Activated CD8-positive, alpha-beta T cell treated with anti-CD3 and anti-CD28 coated beads for 36 hours (primary cell): Measurements from ENCODE around the gene APOBEC2. TPM values are rescaled to one million over a fixed set of nuclear protein-coding genes. Genes with fewer than 3 reads are reported as not detected.

Experiments used
- ATAC-seq: fragments of 200-7000 bp; cut with Tn5 transposase; one replicate; pipeline ENCODE4 v1.10.0; 2021; ENCODE audit warnings: mild to moderate bottlenecking, moderate library complexity
- CTCF ChIA-PET: fragments of 350-600 bp; sonication (Branson Sonifier 250); formaldehyde crosslinking; loops from one replicate; lab custom pipeline; 2021; ENCODE audit warnings: antibody characterized with exemption; lab: Charles Lee
- POLR2A ChIA-PET: fragments of 350-600 bp; sonication (Branson Sonifier 250); formaldehyde crosslinking; loops from one replicate; lab custom pipeline; 2021; ENCODE audit warnings: antibody characterized with exemption; lab: Charles Lee
- DNase-seq: peaks from one replicate; pipeline ENCODE4 v3.0.0-alpha.2; 2020
- H3K27ac Mint-ChIP-seq: one replicate; pipeline ENCODE4 v1.8.0; 2021; ENCODE audit warnings: mild to moderate bottlenecking, mixed read lengths
- H3K27me3 Mint-ChIP-seq: one replicate; pipeline ENCODE4 v1.8.0; 2021; ENCODE audit warnings: mixed read lengths
- H3K36me3 Mint-ChIP-seq: one replicate; pipeline ENCODE4 v1.8.0; 2021; ENCODE audit warnings: low read depth, mixed read lengths
- H3K4me1 Mint-ChIP-seq: one replicate; pipeline ENCODE4 v1.8.0; 2021; ENCODE audit warnings: low read depth, mixed read lengths
- H3K4me3 Mint-ChIP-seq: one replicate; pipeline ENCODE4 v1.8.0; 2021; ENCODE audit warnings: mild to moderate bottlenecking, moderate library complexity, mixed read lengths
- H3K9me3 Mint-ChIP-seq: one replicate; pipeline ENCODE4 v1.8.0; 2021; ENCODE audit warnings: mixed read lengths
- CTCF ChIP-seq: fragments of 200-600 bp; IDR thresholded peaks from one replicate; pipeline ENCODE4 v1.8.0; 2022; ENCODE audit warnings: antibody characterized with exemption, mild to moderate bottlenecking
- intact Hi-C: fragments of 100-400 bp; cut with micrococcal nuclease; formaldehyde crosslinking; loops from one replicate; pipeline ENCODE4 v1.10.0; 2022
- total RNA-seq, 2 experiments: library from RNA; stranded (reverse); gene quantifications; one replicate each; pipeline ENCODE4 v1.2.3, GENCODE V29; 2021

APOBEC2 gene
- total RNA-seq, 2 experiments from 2014 or later, result not detected

DNA sequence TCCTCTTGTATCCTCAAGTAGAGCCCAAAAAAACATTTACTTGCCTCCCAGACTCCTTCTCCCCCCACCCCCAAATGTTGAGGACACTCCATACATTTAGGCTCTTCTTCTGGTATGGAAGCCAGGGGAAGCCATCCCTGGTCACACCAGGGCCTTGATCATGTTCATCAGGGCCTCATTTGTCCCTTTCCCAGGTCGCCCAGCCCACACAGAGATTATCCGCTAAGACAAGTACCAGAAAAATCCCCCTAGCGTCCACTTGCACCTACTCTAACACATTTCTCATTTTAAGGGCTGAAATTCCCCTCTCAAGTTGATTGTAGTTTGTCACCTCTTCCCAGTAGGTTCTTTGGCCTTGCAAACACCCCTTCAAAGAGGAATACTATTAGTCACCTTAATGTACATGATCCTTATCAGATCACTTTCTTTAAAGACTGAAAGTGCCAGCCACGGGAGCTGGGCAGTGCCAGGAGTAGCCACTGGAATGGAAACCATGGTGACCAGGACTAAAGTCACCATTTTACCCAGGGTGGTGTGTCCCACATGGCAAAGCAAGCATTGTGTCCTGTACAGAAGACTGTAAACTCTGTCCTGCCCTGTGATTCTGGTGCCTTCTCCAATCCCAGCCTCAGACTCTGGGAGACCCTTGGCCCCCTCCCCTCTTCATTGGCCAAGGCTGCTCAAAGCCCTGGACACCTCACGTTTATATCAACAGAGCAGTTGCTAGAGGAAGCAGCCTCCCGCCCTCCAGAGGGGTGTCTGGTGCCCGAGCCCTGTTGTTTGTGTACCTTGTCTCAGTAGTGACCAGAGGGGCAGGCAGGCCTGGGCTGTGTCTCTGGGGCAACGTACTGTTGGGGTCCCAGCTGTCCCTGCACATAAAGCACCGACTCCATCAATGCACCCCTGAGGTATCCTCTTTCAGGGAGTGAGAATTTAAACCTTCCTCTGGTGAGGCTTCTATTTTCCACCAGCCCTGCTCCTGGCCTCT lies 5.0 kb upstream of the APOBEC2 start:
- ATAC-seq, result no peak
- Mint-ChIP-seq H3K36me3 (peaks cover 8% of the 10 kb centered on the region), H3K27me3 (no peaks in the 10 kb centered on the region), H3K27ac (no peak overlapping the region), H3K4me1 (peaks cover 13% of the 10 kb centered on the region), H3K4me3 (no peak overlapping the region), H3K9me3 (no peaks in the 10 kb centered on the region)
- POLR2A ChIA-PET, result no interaction called here
- intact Hi-C loops, result no loop called here
- CTCF ChIA-PET, result interaction anchor here (0.7 to 4.3 kb wide), 2 partner anchors 8 to 20 kb away, joined by 3 to 20 read pairs; partner anchors contain the start of gene UNC5CL
- no peak for DNase-seq
- no peak for TF ChIP-seq CTCF

DNA sequence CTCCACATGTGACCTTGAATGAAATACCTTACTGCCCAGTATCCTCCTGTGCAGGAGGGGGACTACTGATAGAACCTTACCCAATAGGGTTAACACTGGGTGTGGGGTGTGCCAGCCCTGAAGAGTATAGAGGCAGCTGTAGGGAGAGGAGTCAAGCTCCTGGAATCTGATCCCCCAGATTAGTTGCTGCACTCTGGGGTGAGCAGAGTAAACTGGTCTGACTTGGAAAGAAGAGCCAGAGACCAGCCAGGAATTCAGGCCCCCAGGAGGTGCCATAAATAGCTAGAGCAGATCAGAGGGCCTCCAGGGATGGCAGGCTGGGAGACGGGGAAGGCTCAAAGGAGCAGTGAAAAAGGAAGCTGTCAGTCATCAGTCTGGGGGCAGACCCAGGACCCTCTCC lies 3.5 kb upstream of the APOBEC2 start:
- ATAC-seq (no peak), DNase-seq (no peak)
- peaks cover 8% of the 10 kb centered on the region for H3K36me3 Mint-ChIP-seq
- ChIA-PET POLR2A (interaction anchor here (1.4 to 1.5 kb wide), 2 partner anchors 10 to 21 kb away, joined by 3 to 5 read pairs; no protein-coding TSS in a partner anchor), CTCF (interaction anchor here (1.1 to 4.3 kb wide), 2 partner anchors 10 to 21 kb away, joined by 3 to 20 read pairs; partner anchors contain the start of gene UNC5CL)
- no peaks in the 10 kb centered on the region for H3K9me3 Mint-ChIP-seq
- no peaks in the 10 kb centered on the region for H3K27me3 Mint-ChIP-seq
- H3K27ac Mint-ChIP-seq, result no peak overlapping the region
- H3K4me3 Mint-ChIP-seq, result no peak overlapping the region
- H3K4me1 Mint-ChIP-seq, result peaks cover 13% of the 10 kb centered on the region
- no peak for TF ChIP-seq CTCF
- intact Hi-C loops, result no loop called here

DNA sequence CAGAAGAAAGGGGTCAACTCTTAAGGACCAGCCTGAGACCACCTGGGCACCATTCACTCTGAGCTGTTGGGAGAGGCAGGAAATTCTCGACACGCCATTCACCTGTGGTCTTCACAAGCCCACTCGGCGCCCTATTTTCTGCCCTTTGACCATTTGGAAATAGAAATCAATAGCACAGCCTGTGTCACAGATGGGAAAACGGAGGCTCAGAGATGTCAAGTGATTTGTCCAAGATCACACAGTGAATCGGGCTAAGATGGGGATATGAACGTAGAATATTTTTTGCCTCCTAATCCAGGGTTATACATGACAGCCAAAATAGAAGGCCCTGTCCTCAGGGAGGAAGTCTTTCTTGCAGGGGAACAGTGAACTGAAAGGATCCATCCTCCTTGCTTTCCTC lies 3.0 kb upstream of the APOBEC2 start:
- no peak for ATAC-seq
- Mint-ChIP-seq H3K36me3 (peaks cover 8% of the 10 kb centered on the region), H3K27ac (peak overlapping the region; percentile 32), H3K27me3 (no peaks in the 10 kb centered on the region), H3K9me3 (no peaks in the 10 kb centered on the region), H3K4me1 (peaks cover 13% of the 10 kb centered on the region), H3K4me3 (no peak overlapping the region)
- ChIA-PET CTCF (interaction anchor here (0.9 to 4.3 kb wide), 3 partner anchors 9 to 22 kb away, joined by 3 to 20 read pairs (median 3); partner anchors contain the start of gene UNC5CL), POLR2A (interaction anchor here (1.4 to 1.5 kb wide), 2 partner anchors 10 to 22 kb away, joined by 3 to 5 read pairs; no protein-coding TSS in a partner anchor)
- DNase-seq, result no peak
- TF ChIP-seq CTCF, result no peak
- intact Hi-C loops, result no loop called here

DNA sequence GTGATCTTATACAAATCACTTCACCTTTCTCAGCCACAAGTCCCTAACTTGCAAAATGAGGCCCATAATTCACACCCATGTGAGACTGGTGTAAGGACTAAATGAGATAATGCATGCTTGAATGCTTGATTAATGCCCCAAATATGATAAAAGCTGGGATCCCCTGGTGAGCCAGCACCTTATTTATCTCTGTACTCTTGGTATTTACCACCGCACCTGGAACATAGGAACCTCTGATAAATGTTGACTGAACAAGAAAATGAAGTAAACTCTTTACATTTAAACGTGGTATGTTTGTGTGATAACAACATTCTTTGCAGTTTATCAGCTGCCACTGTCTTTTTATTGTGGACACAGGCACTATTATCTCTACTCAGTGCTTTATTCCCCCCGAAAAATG lies 2.5 kb upstream of the APOBEC2 start:
- no peak for TF ChIP-seq CTCF
- ATAC-seq, result no peak
- Mint-ChIP-seq H3K36me3 (peaks cover 8% of the 10 kb centered on the region), H3K27me3 (no peaks in the 10 kb centered on the region), H3K27ac (no peak overlapping the region), H3K4me3 (no peak overlapping the region), H3K9me3 (no peaks in the 10 kb centered on the region), H3K4me1 (peaks cover 13% of the 10 kb centered on the region)
- ChIA-PET CTCF (interaction anchor here (0.9 to 4.3 kb wide), 3 partner anchors 8 to 22 kb away, joined by 3 to 20 read pairs (median 3); partner anchors contain the start of gene UNC5CL), POLR2A (no interaction called here)
- intact Hi-C loops, result no loop called here
- no peak for DNase-seq
